Fibroblast of lung (primary cell): ENCODE results near the gene MAPK8.

ENCODE experiments used
- CTCF ChIP-seq, 2 donors: IDR thresholded peaks in 1 of 2; conservative IDR thresholded peaks in 1 of 2; 1 replicate in 1 of 2; 2 replicates in 1 of 2; pipeline ENCODE4 v1.5.1; 2011 to 2012; ENCODE audit warnings: low read length in 2 of 2, control low read depth in 1 of 2, inconsistent platforms in 1 of 2, low read depth in 1 of 2, mild to moderate bottlenecking in 1 of 2
- EZH2 ChIP-seq: IDR thresholded peaks from 2 replicates; pipeline ENCODE4 v1.5.1; 2012; ENCODE audit warnings: low read length, control low read depth, mild to moderate bottlenecking; ENCODE audit errors: missing control alignments

DNA sequence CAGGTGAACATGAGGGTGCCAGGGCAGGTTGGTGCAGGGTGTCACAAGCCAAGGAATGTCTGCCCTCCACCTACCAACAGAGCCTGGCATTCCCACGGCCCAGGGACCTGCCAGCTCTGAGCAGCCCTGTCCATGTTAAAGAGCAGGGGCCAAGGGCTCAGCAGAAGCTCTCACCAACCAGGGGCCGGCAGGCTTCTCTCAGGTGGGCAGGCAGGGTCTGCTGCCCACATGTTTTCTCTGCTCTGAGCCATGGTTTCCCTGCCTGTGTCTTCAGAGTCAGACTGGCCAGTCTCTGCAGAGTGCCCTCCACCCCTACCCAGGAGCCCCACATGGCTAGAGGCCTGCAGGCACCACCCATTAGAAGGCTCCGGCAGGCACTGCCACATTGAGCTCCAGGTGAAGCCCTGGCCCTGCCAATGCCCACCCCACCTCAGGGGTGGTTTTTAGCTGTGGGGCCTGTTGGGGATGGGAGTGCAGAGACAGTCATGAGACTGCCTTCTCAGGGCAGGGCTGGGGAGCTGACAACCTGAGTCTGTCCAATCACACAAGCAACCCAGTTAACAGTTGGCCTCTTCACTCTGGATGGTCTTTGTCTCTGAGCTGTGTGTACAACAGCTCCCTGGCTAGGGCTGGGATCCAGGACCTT, 162.5 kb downstream of the MAPK8 start:
- TF ChIP-seq CTCF (conservative IDR thresholded peaks at IDR 0.05 in 1 of 2, IDR thresholded peaks at IDR 0.05 in 1 of 2; ENCODE audit: low read depth in 1 of 2, low read length in 2 of 2) = no peak
- TF ChIP-seq EZH2 = no peak
